Measurements from ENCODE around the gene ABL1.

Gene ABL1

DNA sequence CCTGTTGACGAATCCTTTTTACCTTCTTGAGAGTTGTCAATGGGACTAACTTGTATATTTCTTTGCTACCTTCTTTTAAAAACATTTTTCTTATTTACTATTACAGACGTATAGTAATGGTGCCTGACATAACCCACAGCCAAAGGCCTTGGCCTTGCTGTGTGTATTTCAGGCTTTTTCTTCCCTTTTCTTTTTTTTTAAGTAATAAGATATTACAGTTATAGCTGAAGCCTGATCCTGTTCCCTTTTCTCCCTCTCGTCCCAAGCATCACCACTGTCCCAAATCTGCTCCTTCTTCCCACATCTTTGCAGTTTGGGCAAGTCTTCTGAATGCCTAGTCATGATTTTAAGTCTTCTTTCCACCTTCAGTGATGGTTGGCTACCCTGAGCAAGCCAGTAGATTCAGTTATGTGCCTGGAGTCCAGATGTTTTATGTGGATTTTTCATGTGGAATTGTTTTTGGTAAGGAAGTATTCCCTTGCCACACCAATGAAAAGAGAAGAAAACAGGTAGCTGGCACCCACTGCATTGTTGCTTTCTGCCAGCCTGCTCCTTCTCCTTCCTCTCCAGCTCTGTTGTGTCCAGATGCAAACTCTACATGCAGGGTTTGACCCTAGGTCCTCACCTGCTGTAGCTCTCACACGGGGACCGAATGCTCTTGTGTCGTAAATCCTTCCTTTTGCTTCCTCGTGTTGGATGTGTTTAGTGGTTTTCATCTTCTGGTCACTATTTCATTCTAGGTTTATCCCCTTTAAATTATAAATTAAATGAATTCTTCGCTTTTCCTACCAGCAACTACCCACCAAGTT is 26.5 kb downstream of the ABL1 start:
- CTCF ChIA-PET: interaction anchor here (0.9 to 1.0 kb wide), 2 partner anchors 90 to 155 kb away, joined by 3 to 4 read pairs; no protein-coding TSS in a partner anchor
- POLR2A ChIA-PET: interaction anchor here (1.0 kb wide), 1 partner anchor 155 kb away, joined by 3 read pairs; no protein-coding TSS in a partner anchor
- no peak for DNase-seq (ENCODE audit: extremely low spot score)
- TF ChIP-seq ARNT (IDR thresholded peaks at IDR 0.05): no peak
- TF ChIP-seq SUZ12 (IDR thresholded peaks at IDR 0.05): no peak
- TF ChIP-seq CTBP1 (IDR thresholded peaks at IDR 0.05; ENCODE audit: borderline replicate concordance): no peak
- no peak for TF ChIP-seq L3MBTL2 (conservative IDR thresholded peaks at IDR 0.05)
- TF ChIP-seq, protein P1, sequence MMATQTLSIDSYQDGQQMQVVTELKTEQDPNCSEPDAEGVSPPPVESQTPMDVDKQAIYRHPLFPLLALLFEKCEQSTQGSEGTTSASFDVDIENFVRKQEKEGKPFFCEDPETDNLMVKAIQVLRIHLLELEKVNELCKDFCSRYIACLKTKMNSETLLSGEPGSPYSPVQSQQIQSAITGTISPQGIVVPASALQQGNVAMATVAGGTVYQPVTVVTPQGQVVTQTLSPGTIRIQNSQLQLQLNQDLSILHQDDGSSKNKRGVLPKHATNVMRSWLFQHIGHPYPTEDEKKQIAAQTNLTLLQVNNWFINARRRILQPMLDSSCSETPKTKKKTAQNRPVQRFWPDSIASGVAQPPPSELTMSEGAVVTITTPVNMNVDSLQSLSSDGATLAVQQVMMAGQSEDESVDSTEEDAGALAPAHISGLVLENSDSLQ (IDR thresholded peaks at IDR 0.05): no peak
- TF ChIP-seq SP1 (IDR thresholded peaks at IDR 0.05): no peak
- no peak for TF ChIP-seq HDGF (IDR thresholded peaks at IDR 0.05; ENCODE audit: borderline replicate concordance)
- no peak for TF ChIP-seq ZNF384 (IDR thresholded peaks at IDR 0.05)
- TF ChIP-seq LEF1 (IDR thresholded peaks at IDR 0.05; ENCODE audit: borderline replicate concordance): no peak
- no peak for TF ChIP-seq TARDBP (IDR thresholded peaks at IDR 0.05)
- TF ChIP-seq BHLHE40 (IDR thresholded peaks at IDR 0.05; ENCODE audit: borderline replicate concordance): no peak
- no peak for TF ChIP-seq ELF4 (IDR thresholded peaks at IDR 0.05)
- TF ChIP-seq FOXK2 (IDR thresholded peaks at IDR 0.05): no peak
- TF ChIP-seq FOXA1 (IDR thresholded peaks at IDR 0.05): no peak
- no peak for TF ChIP-seq NFRKB (IDR thresholded peaks at IDR 0.05)
- TF ChIP-seq FOXM1 (IDR thresholded peaks at IDR 0.05; ENCODE audit: borderline replicate concordance): no peak

DNA sequence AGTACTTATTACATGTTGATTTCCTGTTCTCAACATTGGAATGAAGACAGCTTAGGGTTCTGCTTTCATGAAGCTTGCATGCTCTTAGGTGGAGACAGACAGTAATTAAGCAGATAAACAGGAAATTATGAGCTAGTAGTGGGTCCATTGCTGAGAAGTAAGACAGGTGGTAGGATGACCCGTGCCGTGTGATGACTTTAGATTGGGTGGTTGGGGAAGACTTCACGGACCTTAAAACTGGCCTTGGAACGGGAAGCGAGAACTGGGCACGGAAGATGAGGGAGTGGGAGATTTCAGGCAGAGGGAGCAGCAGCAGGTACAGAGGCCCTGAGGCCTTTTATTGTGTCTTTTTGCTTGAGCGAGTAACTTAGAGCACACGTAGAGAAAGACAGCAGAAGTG is 27.2 kb downstream of the ABL1 start:
- ChIA-PET CTCF (interaction anchor here (0.9 to 2.3 kb wide), 2 partner anchors 156 to 161 kb away, joined by 3 to 5 read pairs; no protein-coding TSS in a partner anchor), POLR2A (no interaction called here)
- no peak for DNase-seq (ENCODE audit: extremely low spot score)
- no peak for TF ChIP-seq ARNT (IDR thresholded peaks at IDR 0.05)
- no peak for TF ChIP-seq FOXM1 (IDR thresholded peaks at IDR 0.05; ENCODE audit: borderline replicate concordance)
- TF ChIP-seq LEF1 (IDR thresholded peaks at IDR 0.05; ENCODE audit: borderline replicate concordance): no peak
- TF ChIP-seq ZNF384 (IDR thresholded peaks at IDR 0.05): no peak
- TF ChIP-seq L3MBTL2 (conservative IDR thresholded peaks at IDR 0.05): no peak
- no peak for TF ChIP-seq SP1 (IDR thresholded peaks at IDR 0.05)
- no peak for TF ChIP-seq TARDBP (IDR thresholded peaks at IDR 0.05)
- TF ChIP-seq ELF4 (IDR thresholded peaks at IDR 0.05): no peak
- TF ChIP-seq BHLHE40 (IDR thresholded peaks at IDR 0.05; ENCODE audit: borderline replicate concordance): no peak
- TF ChIP-seq, protein P1 (IDR thresholded peaks at IDR 0.05): no peak

DNA sequence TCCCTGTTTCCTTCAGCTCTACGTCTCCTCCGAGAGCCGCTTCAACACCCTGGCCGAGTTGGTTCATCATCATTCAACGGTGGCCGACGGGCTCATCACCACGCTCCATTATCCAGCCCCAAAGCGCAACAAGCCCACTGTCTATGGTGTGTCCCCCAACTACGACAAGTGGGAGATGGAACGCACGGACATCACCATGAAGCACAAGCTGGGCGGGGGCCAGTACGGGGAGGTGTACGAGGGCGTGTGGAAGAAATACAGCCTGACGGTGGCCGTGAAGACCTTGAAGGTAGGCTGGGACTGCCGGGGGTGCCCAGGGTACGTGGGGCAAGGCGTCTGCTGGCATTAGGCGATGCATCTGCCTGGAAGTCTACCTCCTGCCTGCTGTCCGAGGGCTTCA is 27.7 kb downstream of the ABL1 start:
- CTCF ChIA-PET: interaction anchor here (0.5 to 2.3 kb wide), 3 partner anchors 156 to 208 kb away, joined by 3 to 5 read pairs (median 3); no protein-coding TSS in a partner anchor
- POLR2A ChIA-PET: no interaction called here
- DNase-seq (ENCODE audit: extremely low spot score): no peak
- TF ChIP-seq LEF1 (IDR thresholded peaks at IDR 0.05; ENCODE audit: borderline replicate concordance): no peak
- no peak for TF ChIP-seq SP1 (IDR thresholded peaks at IDR 0.05)
- TF ChIP-seq BHLHE40 (IDR thresholded peaks at IDR 0.05; ENCODE audit: borderline replicate concordance): no peak
- TF ChIP-seq SUZ12 (IDR thresholded peaks at IDR 0.05): no peak

DNA sequence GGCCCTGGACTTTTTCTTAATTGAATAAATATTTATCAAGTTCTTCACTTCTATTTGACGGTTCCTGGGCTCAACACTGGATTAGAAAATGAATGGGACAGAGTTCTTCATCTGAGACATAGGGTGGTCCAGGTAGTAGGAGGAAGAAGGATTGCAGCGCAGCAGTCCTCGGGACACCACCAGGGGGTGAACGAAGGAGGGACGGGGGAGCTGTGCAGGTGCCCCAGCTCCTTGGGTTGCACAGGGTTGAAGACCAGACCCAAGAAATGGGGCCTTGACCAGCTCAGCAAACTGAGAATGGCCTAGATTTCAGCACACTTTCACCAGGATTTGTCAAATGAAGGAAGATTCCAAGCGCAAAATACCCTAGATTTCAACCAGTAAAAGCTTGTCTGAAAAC is 29.5 kb downstream of the ABL1 start:
- DNase-seq (ENCODE audit: extremely low spot score): no peak
- CTCF ChIA-PET: interaction anchor here (0.6 to 2.3 kb wide), 4 partner anchors 9 to 164 kb away, joined by 3 to 5 read pairs (median 4); no protein-coding TSS in a partner anchor

DNA sequence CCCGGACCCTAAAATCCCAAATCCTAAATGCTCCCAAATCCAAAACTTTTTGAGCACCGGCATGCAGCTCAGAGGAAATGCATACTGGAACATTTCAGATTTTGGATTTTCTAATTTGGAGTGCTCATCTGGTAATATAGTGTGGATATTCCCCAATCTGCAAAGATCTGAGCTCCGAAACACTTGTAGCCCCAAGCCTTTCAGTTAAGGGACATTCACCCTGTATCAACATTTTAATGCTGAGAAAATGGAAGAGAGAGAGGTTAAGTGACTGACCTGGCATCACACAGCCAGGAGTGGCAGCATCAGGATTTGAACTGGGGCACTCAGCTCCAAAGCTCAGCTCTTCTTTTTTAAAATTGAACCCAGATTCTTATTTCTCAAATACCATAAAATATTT is 30.9 kb downstream of the ABL1 start:
- TF ChIP-seq ARNT (IDR thresholded peaks at IDR 0.05): no peak
- TF ChIP-seq TARDBP (IDR thresholded peaks at IDR 0.05): no peak
- no peak for TF ChIP-seq L3MBTL2 (conservative IDR thresholded peaks at IDR 0.05)
- no peak for TF ChIP-seq SUZ12 (IDR thresholded peaks at IDR 0.05)
- no peak for TF ChIP-seq CTBP1 (IDR thresholded peaks at IDR 0.05; ENCODE audit: borderline replicate concordance)
- no peak for DNase-seq (ENCODE audit: extremely low spot score)
- CTCF ChIA-PET: interaction anchor here (0.5 to 2.9 kb wide), 11 partner anchors 7 to 181 kb away, joined by 3 to 17 read pairs (median 4); no protein-coding TSS in a partner anchor

More for the DNA sequence above, 29.5 kb downstream of the ABL1 start:
- TF ChIP-seq TARDBP (IDR thresholded peaks at IDR 0.05) (no peak), ZNF384 (IDR thresholded peaks at IDR 0.05) (no peak), CTBP1 (IDR thresholded peaks at IDR 0.05; ENCODE audit: borderline replicate concordance) (no peak), LEF1 (IDR thresholded peaks at IDR 0.05; ENCODE audit: borderline replicate concordance) (no peak), FOXK2 (IDR thresholded peaks at IDR 0.05) (no peak), ELF4 (IDR thresholded peaks at IDR 0.05) (no peak), NFRKB (IDR thresholded peaks at IDR 0.05) (no peak), FOXA1 (IDR thresholded peaks at IDR 0.05) (no peak), L3MBTL2 (conservative IDR thresholded peaks at IDR 0.05) (no peak), FOXM1 (IDR thresholded peaks at IDR 0.05; ENCODE audit: borderline replicate concordance) (no peak), BHLHE40 (IDR thresholded peaks at IDR 0.05; ENCODE audit: borderline replicate concordance) (no peak), SP1 (IDR thresholded peaks at IDR 0.05) (no peak), ARNT (IDR thresholded peaks at IDR 0.05) (no peak), HDGF (IDR thresholded peaks at IDR 0.05; ENCODE audit: borderline replicate concordance) (no peak), SUZ12 (IDR thresholded peaks at IDR 0.05) (no peak)
- TF ChIP-seq, protein P1 (IDR thresholded peaks at IDR 0.05): no peak
- POLR2A ChIA-PET: interaction anchor here (0.6 to 1.4 kb wide), 2 partner anchors 158 to 171 kb away, joined by 3 to 5 read pairs; partner anchors contain the start of gene EXOSC2

More for the DNA sequence above, 30.9 kb downstream of the ABL1 start:
- POLR2A ChIA-PET: interaction anchor here (1.4 kb wide), 1 partner anchor 159 kb away, joined by 5 read pairs; no protein-coding TSS in a partner anchor
